Activated CD8-positive, alpha-beta memory T cell treated with anti-CD3 and anti-CD28 coated beads for 48 hours (primary cell): ENCODE data around the gene GULP1.
"Not testable (repeated sequence)": the region's sequence is repeated elsewhere in the genome, so short reads cannot be mapped to it uniquely, and the experiment has no call there.

ENCODE experiments used
- DNase-seq, 3 experiments: peaks; one replicate each; pipeline ENCODE4 v3.0.0-alpha.2; 2020; ENCODE audit warnings: low read depth in 2 of 3, low spot score in 2 of 3

Gene GULP1

GRCh38 chr2:188588235-188588634, 296.6 kb downstream of the GULP1 start:
- DNase-seq = no peak

GRCh38 chr2:188596054-188596453, 304.4 kb downstream of the GULP1 start:
- DNase-seq = no peak

GRCh38 chr2:188598551-188598950, 306.9 kb downstream of the GULP1 start:
- no peak for DNase-seq

GRCh38 chr2:188599140-188599539, 307.5 kb downstream of the GULP1 start:
- DNase-seq = no peak

GRCh38 chr2:188600536-188601210, 309.0 kb downstream of the GULP1 start:
- no peak for DNase-seq

GRCh38 chr2:188601391-188601790, 309.7 kb downstream of the GULP1 start:
- no peak for DNase-seq

GRCh38 chr2:188601927-188602326, 310.3 kb downstream of the GULP1 start:
- DNase-seq = no peak

- no peak for DNase-seq
These were observed 312.9 kb downstream of the GULP1 start for GRCh38 chr2:188604579-188604978.

GRCh38 chr2:188605609-188606584, 314.2 kb downstream of the GULP1 start:
- DNase-seq = not testable (repeated sequence)

- DNase-seq = not testable (repeated sequence)
These were observed 314.9 kb downstream of the GULP1 start for GRCh38 chr2:188606596-188606995.

GRCh38 chr2:188607501-188607900, 315.8 kb downstream of the GULP1 start:
- no peak for DNase-seq

GRCh38 chr2:188609321-188610049, 317.8 kb downstream of the GULP1 start:
- no peak for DNase-seq

GRCh38 chr2:188610050-188610444, 318.4 kb downstream of the GULP1 start:
- DNase-seq = no peak

- no peak for DNase-seq
These were observed 319.2 kb downstream of the GULP1 start for GRCh38 chr2:188610827-188611226.

- no peak for DNase-seq
These were observed 327.5 kb downstream of the GULP1 start for GRCh38 chr2:188619146-188619545.

- DNase-seq = no peak
These were observed 329.2 kb downstream of the GULP1 start for GRCh38 chr2:188620916-188621315.

GRCh38 chr2:188622601-188623260, 331.1 kb downstream of the GULP1 start:
- DNase-seq = no peak

GRCh38 chr2:188623995-188624643, 332.4 kb downstream of the GULP1 start:
- DNase-seq = no peak

GRCh38 chr2:188627471-188627870, 335.8 kb downstream of the GULP1 start:
- no peak for DNase-seq

- DNase-seq = no peak
These were observed 337.5 kb downstream of the GULP1 start for GRCh38 chr2:188628989-188629752.
